ENCODE data around the gene SPOP.

SPOP gene

DNA sequence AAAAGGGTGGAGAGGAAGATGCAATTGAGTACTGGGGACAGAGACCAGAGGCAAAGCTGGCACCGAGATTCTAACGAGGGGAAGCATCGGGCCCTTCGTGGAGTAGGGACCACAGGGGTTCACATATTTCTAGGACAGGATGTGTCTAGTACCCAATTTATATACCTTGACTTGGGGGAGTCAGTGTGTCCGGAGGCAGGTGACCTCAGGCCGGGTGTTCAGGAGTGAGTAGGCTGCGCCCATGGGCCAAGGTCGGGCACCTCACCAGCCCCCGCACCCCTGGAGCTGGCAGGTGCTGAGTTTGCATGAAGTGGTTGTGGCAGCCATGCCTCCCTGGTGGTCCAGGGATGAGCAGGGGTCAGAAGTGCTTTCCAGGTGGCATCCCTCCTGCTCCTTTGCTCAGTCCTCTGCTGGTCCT lies 110.8 kb downstream of the SPOP start:
- Histone ChIP-seq H3K36me3 (ENCODE audit: low read depth) (no peaks in the 10 kb centered on the region), H3K4me1 (ENCODE audit: insufficient read depth, poor library complexity, severe bottlenecking) (peaks cover 14% of the 10 kb centered on the region), H3K27me3 (ENCODE audit: insufficient read depth, poor library complexity, severe bottlenecking) (no peaks in the 10 kb centered on the region), H3K4me3 (ENCODE audit: severe bottlenecking) (no peak overlapping the region), H3K27ac (ENCODE audit: poor library complexity, severe bottlenecking) (no peak overlapping the region), H3K9me3 (ENCODE audit: severe bottlenecking) (no peaks in the 10 kb centered on the region)
- ATAC-seq (ENCODE audit: low read depth) (no peak), DNase-seq (ENCODE audit: low spot score) (no peak)
- TF ChIP-seq, protein P1, sequence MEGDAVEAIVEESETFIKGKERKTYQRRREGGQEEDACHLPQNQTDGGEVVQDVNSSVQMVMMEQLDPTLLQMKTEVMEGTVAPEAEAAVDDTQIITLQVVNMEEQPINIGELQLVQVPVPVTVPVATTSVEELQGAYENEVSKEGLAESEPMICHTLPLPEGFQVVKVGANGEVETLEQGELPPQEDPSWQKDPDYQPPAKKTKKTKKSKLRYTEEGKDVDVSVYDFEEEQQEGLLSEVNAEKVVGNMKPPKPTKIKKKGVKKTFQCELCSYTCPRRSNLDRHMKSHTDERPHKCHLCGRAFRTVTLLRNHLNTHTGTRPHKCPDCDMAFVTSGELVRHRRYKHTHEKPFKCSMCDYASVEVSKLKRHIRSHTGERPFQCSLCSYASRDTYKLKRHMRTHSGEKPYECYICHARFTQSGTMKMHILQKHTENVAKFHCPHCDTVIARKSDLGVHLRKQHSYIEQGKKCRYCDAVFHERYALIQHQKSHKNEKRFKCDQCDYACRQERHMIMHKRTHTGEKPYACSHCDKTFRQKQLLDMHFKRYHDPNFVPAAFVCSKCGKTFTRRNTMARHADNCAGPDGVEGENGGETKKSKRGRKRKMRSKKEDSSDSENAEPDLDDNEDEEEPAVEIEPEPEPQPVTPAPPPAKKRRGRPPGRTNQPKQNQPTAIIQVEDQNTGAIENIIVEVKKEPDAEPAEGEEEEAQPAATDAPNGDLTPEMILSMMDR (IDR thresholded peaks at IDR 0.05; ENCODE audit: poor library complexity, severe bottlenecking), result no peak

DNA sequence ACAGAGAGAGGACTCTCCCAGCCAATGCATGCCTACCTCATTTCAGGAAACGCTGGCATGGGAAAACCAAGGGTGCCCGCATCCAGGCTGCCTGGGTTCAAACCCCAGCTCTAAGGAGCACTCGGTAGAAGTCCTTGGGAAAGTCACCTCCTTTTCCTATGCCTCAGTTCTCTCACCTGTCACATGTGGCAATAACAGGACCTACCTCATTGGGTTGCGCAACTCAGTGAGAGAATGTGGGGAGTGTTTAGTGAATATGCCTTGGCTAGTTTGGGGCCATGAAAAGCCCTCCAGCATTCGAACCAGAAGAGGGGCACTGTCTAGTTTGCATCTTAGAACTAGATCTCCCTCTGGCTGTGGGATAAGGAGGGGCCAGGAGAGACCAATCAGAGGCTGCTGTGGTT lies 111.2 kb downstream of the SPOP start:
- Histone ChIP-seq H3K27me3 (ENCODE audit: insufficient read depth, poor library complexity, severe bottlenecking) (no peaks in the 10 kb centered on the region), H3K4me3 (ENCODE audit: severe bottlenecking) (no peak overlapping the region), H3K36me3 (ENCODE audit: low read depth) (no peaks in the 10 kb centered on the region), H3K4me1 (ENCODE audit: insufficient read depth, poor library complexity, severe bottlenecking) (peaks cover 14% of the 10 kb centered on the region), H3K9me3 (ENCODE audit: severe bottlenecking) (no peaks in the 10 kb centered on the region), H3K27ac (ENCODE audit: poor library complexity, severe bottlenecking) (no peak overlapping the region)
- ATAC-seq (ENCODE audit: low read depth) (no peak), DNase-seq (ENCODE audit: low spot score) (no peak)
- TF ChIP-seq, protein P1 (IDR thresholded peaks at IDR 0.05; ENCODE audit: poor library complexity, severe bottlenecking), result no peak

DNA sequence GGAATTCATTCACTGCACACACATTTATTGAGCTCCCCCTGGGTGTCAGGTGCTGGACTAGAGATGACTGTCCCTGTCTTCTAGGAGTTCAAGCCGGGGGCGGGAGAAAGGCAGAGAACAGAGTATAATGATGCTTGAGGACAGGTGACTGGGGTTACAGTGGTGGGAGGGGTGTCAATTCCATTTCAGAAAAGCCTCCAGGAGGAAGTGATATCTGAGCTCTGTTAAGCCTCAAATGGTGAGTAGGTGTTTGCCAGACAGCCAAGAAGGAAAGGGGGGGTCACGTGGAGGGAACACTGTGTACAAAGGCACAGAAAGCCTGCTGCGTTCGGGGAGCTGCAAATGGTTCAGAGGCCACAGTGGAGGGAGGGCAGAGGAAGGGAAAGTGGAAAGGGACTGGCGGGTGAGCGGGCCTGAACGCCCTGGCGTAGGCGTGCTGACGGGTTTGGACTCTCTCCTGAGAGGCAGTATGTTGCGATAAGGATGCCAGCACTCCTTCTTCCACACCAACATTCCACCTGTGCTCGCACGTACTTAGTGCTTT lies 111.9 kb downstream of the SPOP start:
- Histone ChIP-seq H3K4me3 (ENCODE audit: severe bottlenecking) (no peak overlapping the region), H3K36me3 (ENCODE audit: low read depth) (no peaks in the 10 kb centered on the region), H3K27me3 (ENCODE audit: insufficient read depth, poor library complexity, severe bottlenecking) (no peaks in the 10 kb centered on the region), H3K27ac (ENCODE audit: poor library complexity, severe bottlenecking) (no peak overlapping the region), H3K4me1 (ENCODE audit: insufficient read depth, poor library complexity, severe bottlenecking) (peaks cover 14% of the 10 kb centered on the region), H3K9me3 (ENCODE audit: severe bottlenecking) (no peaks in the 10 kb centered on the region)
- DNase-seq (ENCODE audit: low spot score) (peak; percentile 70), ATAC-seq (ENCODE audit: low read depth) (peak; percentile 28)
- TF ChIP-seq, protein P1 (IDR thresholded peaks at IDR 0.05; ENCODE audit: poor library complexity, severe bottlenecking), result no peak

DNA sequence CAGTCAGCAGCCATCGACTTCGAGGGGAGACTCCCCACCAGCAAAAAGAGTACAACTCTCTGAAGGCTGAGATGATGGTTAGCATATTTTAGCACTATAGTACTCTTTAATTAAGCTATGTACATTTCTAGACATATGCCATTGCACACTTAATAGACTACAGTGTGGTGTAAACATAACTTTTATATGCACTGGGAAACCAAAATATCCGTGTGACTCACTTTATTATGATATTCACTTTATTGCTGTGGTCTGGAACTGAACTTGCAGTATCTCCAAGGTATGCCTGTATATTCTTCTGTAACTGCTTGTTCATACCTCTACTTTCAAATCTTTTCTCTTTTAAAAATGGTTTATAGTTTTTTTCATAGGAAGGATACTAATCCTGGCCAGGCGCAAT lies 113.3 kb downstream of the SPOP start:
- ATAC-seq (ENCODE audit: low read depth) (no peak), DNase-seq (ENCODE audit: low spot score) (no peak)
- no peak overlapping the region for H3K27ac ChIP-seq (ENCODE audit: poor library complexity, severe bottlenecking)
- no peaks in the 10 kb centered on the region for H3K36me3 ChIP-seq (ENCODE audit: low read depth)
- peaks cover 14% of the 10 kb centered on the region for H3K4me1 ChIP-seq (ENCODE audit: insufficient read depth, poor library complexity, severe bottlenecking)
- TF ChIP-seq, protein P1 (IDR thresholded peaks at IDR 0.05; ENCODE audit: poor library complexity, severe bottlenecking), result no peak
- H3K9me3 ChIP-seq (ENCODE audit: severe bottlenecking), result no peaks in the 10 kb centered on the region
- no peaks in the 10 kb centered on the region for H3K27me3 ChIP-seq (ENCODE audit: insufficient read depth, poor library complexity, severe bottlenecking)
- H3K4me3 ChIP-seq (ENCODE audit: severe bottlenecking), result no peak overlapping the region

DNA sequence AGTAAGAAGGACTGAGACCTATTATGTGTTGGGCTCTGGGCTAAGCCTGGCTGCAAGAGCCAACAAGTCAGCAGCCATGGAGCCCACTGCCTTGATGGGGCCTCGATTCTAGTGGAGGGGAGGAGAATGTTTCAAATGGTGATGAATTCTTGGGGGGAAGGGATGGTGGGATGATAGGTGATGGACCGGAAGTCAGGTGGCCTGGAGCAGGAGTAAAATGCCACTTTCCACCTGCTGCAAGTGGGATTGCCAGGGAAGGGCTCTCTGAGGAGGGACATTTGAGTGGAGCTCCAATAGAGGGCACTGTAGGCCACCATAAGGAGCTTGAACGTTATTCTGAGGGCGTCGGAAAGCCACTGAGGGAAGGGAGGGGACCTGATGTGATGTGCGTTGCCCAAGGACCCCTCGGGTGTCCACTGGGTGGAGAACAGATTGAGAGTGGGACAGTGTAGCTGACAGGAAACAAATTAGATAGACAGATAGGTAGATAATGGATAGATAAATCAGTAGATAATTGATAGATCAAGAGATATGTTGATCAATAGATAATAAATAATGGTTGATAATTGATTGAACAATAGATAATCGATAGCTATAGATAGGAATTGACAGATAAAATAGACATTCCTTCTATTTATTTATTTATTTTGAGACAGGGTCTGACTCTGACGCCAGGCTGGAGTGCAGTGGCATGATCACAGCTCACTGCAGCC lies 120.4 kb downstream of the SPOP start:
- TF ChIP-seq, protein P1 (IDR thresholded peaks at IDR 0.05; ENCODE audit: poor library complexity, severe bottlenecking), result peak; percentile 64
- no peak overlapping the region for H3K4me3 ChIP-seq (ENCODE audit: severe bottlenecking)
- ATAC-seq (ENCODE audit: low read depth) (peak; percentile 39; the same call in 1 of the 3 replicates), DNase-seq (ENCODE audit: low spot score) (no peak)
- H3K4me1 ChIP-seq (ENCODE audit: insufficient read depth, poor library complexity, severe bottlenecking), result no peaks in the 10 kb centered on the region
- H3K27ac ChIP-seq (ENCODE audit: poor library complexity, severe bottlenecking), result no peak overlapping the region
- H3K27me3 ChIP-seq (ENCODE audit: insufficient read depth, poor library complexity, severe bottlenecking), result no peaks in the 10 kb centered on the region
- H3K9me3 ChIP-seq (ENCODE audit: severe bottlenecking), result no peaks in the 10 kb centered on the region
- H3K36me3 ChIP-seq (ENCODE audit: low read depth), result no peaks in the 10 kb centered on the region

Data from RWPE2 (cell line).